HL-60/S4 (cell line): ENCODE data around the gene PPP1R7.

ENCODE experiments used
- in situ Hi-C: fragments of 300-500 bp; cut with MboI; formaldehyde crosslinking; loops from 2 replicates; pipeline ENCODE4 v1.14.3; 2022; ENCODE audit warnings: low sequenced_read_pairs

Gene PPP1R7

GRCh38 chr2:241120440-241120839 lies 29.8 kb upstream of the PPP1R7 start:
- in situ Hi-C loops: no loop called here

GRCh38 chr2:241121008-241121407 lies 29.3 kb upstream of the PPP1R7 start:
- in situ Hi-C loops: no loop called here

- in situ Hi-C loops: no loop called here
These were observed 27.8 kb upstream of the PPP1R7 start for GRCh38 chr2:241122376-241123002.

- in situ Hi-C loops: no loop called here
These were observed 26.3 kb upstream of the PPP1R7 start for GRCh38 chr2:241123816-241124536.

- in situ Hi-C loops: no loop called here
These were observed 24.6 kb upstream of the PPP1R7 start for GRCh38 chr2:241125626-241126025.

GRCh38 chr2:241126201-241126611 lies 24.1 kb upstream of the PPP1R7 start:
- in situ Hi-C loops: no loop called here

- in situ Hi-C loops: no loop called here
These were observed 23.5 kb upstream of the PPP1R7 start for GRCh38 chr2:241126771-241127202.

GRCh38 chr2:241128266-241128665 lies 22.0 kb upstream of the PPP1R7 start:
- in situ Hi-C loops: no loop called here

- in situ Hi-C loops: no loop called here
These were observed 21.0 kb upstream of the PPP1R7 start for GRCh38 chr2:241129086-241129871.

GRCh38 chr2:241130316-241130715 lies 20.0 kb upstream of the PPP1R7 start:
- in situ Hi-C loops: no loop called here

- in situ Hi-C loops: no loop called here
These were observed 18.7 kb upstream of the PPP1R7 start for GRCh38 chr2:241131531-241131930.

GRCh38 chr2:241132538-241133435 lies 17.5 kb upstream of the PPP1R7 start:
- in situ Hi-C loops: no loop called here

- in situ Hi-C loops: no loop called here
These were observed 16.8 kb upstream of the PPP1R7 start for GRCh38 chr2:241133436-241133820.

- in situ Hi-C loops: no loop called here
These were observed 15.6 kb upstream of the PPP1R7 start for GRCh38 chr2:241134711-241135110.

- in situ Hi-C loops: no loop called here
These were observed 14.5 kb upstream of the PPP1R7 start for GRCh38 chr2:241135737-241136136.

GRCh38 chr2:241136191-241136590 lies 14.1 kb upstream of the PPP1R7 start:
- in situ Hi-C loops: no loop called here

- in situ Hi-C loops: no loop called here
These were observed 13.5 kb upstream of the PPP1R7 start for GRCh38 chr2:241136661-241137260.

- in situ Hi-C loops: no loop called here
These were observed 12.7 kb upstream of the PPP1R7 start for GRCh38 chr2:241137276-241138190.

- in situ Hi-C loops: no loop called here
These were observed 11.8 kb upstream of the PPP1R7 start for GRCh38 chr2:241138471-241138870.
